Liver (tissue), 9 donors: Measurements from ENCODE around the gene TANC1. TPM values are rescaled to one million over a fixed set of nuclear protein-coding genes. Genes with fewer than 3 reads are reported as not detected.

Source experiments
- DNase-seq: peaks from one replicate; pipeline ENCODE4 v3.0.0-alpha.2; 2017; ENCODE audit warnings: low spot score
- H3K27ac ChIP-seq, 2 donors: one replicate each; pipeline ENCODE4 v1.7.0; 2013; ENCODE audit warnings: inconsistent platforms in 2 of 2, low read length in 2 of 2, control low read depth in 1 of 2, low read depth in 1 of 2, mild to moderate bottlenecking in 1 of 2
- H3K27me3 ChIP-seq, 4 donors: one replicate each; pipeline versions ENCODE4 v1.6.1 to v1.7.0; 2013; ENCODE audit warnings: low read length in 3 of 4, inconsistent platforms in 1 of 4, mild to moderate bottlenecking in 1 of 4, moderate library complexity in 1 of 4; ENCODE audit not compliant: control insufficient read depth in 4 of 4, insufficient read depth in 4 of 4
- H3K36me3 ChIP-seq, 4 donors: one replicate each; pipeline versions ENCODE4 v1.6.1 to v1.7.0; 2013; ENCODE audit warnings: low read length in 3 of 4, mild to moderate bottlenecking in 3 of 4, low read depth in 1 of 4, moderate library complexity in 1 of 4; ENCODE audit not compliant: control insufficient read depth in 4 of 4, insufficient read depth in 3 of 4
- H3K4me1 ChIP-seq, 4 donors: one replicate each; pipeline versions ENCODE4 v1.6.1 to v1.7.0; 2013; ENCODE audit warnings: low read length in 3 of 4, mild to moderate bottlenecking in 3 of 4, moderate library complexity in 1 of 4; ENCODE audit not compliant: control insufficient read depth in 4 of 4, insufficient read depth in 4 of 4
- H3K4me3 ChIP-seq, 3 donors: one replicate each; pipeline versions ENCODE4 v1.6.1 to v1.7.0; 2013; ENCODE audit warnings: low read length in 3 of 3, control low read depth in 1 of 3, low read depth in 1 of 3, mild to moderate bottlenecking in 1 of 3
- H3K9ac ChIP-seq, 2 donors: one replicate each; pipeline ENCODE4 v1.7.0; 2013; ENCODE audit warnings: low read length in 2 of 2, mild to moderate bottlenecking in 2 of 2, moderate library complexity in 2 of 2, control low read depth in 1 of 2, low read depth in 1 of 2
- H3K9me3 ChIP-seq, 4 donors: one replicate each; pipeline versions ENCODE4 v1.6.1 to v1.7.0; 2013; ENCODE audit warnings: low read length in 3 of 4; ENCODE audit not compliant: control insufficient read depth in 4 of 4
- CTCF ChIP-seq: fragments of 150-350 bp; IDR thresholded peaks from 2 replicates; pipeline ENCODE4 v1.5.1; 2017; ENCODE audit warnings: improper control_type of control experiment, low read depth, low read length; ENCODE audit not compliant: missing input control
- EGR1 ChIP-seq, 2 donors: IDR thresholded peaks; 2 replicates each; pipeline ENCODE4 v1.6.1; 2016 to 2018; ENCODE audit warnings: antibody characterized with exemption in 2 of 2, low read depth in 2 of 2
- FOXA1 ChIP-seq: IDR thresholded peaks from 2 replicates; pipeline ENCODE4 v1.6.1; 2016; ENCODE audit warnings: antibody characterized with exemption
- GABPA ChIP-seq, 2 donors: IDR thresholded peaks in 1 of 2; conservative IDR thresholded peaks in 1 of 2; 2 replicates each; pipeline ENCODE4 v1.6.1; 2016; ENCODE audit warnings: antibody characterized with exemption in 2 of 2, mild to moderate bottlenecking in 1 of 2, moderate library complexity in 1 of 2
- HNF4A ChIP-seq, 2 donors: conservative IDR thresholded peaks; 2 replicates each; pipeline ENCODE4 v1.6.1; 2016; ENCODE audit warnings: antibody characterized with exemption in 2 of 2, mild to moderate bottlenecking in 2 of 2
- HNF4G ChIP-seq: IDR thresholded peaks from 2 replicates; pipeline ENCODE4 v1.6.1; 2016; ENCODE audit warnings: antibody characterized with exemption
- JUND ChIP-seq, 2 donors: IDR thresholded peaks; 2 replicates each; pipeline ENCODE4 v1.6.1; 2016; ENCODE audit warnings: antibody characterized with exemption in 2 of 2
- NR2F2 ChIP-seq: IDR thresholded peaks from 2 replicates; pipeline ENCODE4 v1.6.1; 2016; ENCODE audit warnings: antibody characterized with exemption
- RAD21 ChIP-seq, 2 donors: IDR thresholded peaks; 2 replicates each; pipeline ENCODE4 v1.6.1; 2016; ENCODE audit warnings: antibody characterized with exemption in 2 of 2, mild to moderate bottlenecking in 2 of 2
- REST ChIP-seq: IDR thresholded peaks from 2 replicates; pipeline ENCODE4 v1.6.1; 2016; ENCODE audit warnings: antibody characterized with exemption, mild to moderate bottlenecking
- RXRA ChIP-seq, 2 donors: IDR thresholded peaks; 2 replicates each; pipeline ENCODE4 v1.6.1; 2017 to 2018; ENCODE audit warnings: antibody characterized with exemption in 2 of 2, mild to moderate bottlenecking in 1 of 2
- SP1 ChIP-seq: IDR thresholded peaks from 2 replicates; pipeline ENCODE4 v1.6.1; 2018; ENCODE audit warnings: antibody characterized with exemption, mild to moderate bottlenecking
- YY1 ChIP-seq: IDR thresholded peaks from 2 replicates; pipeline ENCODE4 v1.6.1; 2016; ENCODE audit warnings: antibody characterized with exemption, mild to moderate bottlenecking
- ZBTB33 ChIP-seq: IDR thresholded peaks from 2 replicates; pipeline ENCODE4 v1.6.1; 2016; ENCODE audit warnings: antibody characterized with exemption
- WGBS: extraction: QIAGEN DNeasy Blood & Tissue Kit; methylation state at CpG from one replicate; pipeline ENCODE4 v1.1.7; 2013; 5-methylcytosine and 5-hydroxymethylcytosine counted together
- polyA plus RNA-seq, 2 donors: library from polyadenylated mRNA; stranded (reverse) in 1 of 2; unstranded in 1 of 2; fragments of 200-250 nt in 1 of 2; fragments of >200 nt in 1 of 2; fragmentation: Nextera tagmentation in 1 of 2; extraction: Ambion mirVana in 1 of 2; gene quantifications; one replicate each; pipeline versions ENCODE4 v1.2.1 to v1.2.3, GENCODE V29; 2013 to 2015
- total RNA-seq, 2 donors: library from RNA; depleted of rRNA; stranded (reverse); fragments of >200 nt; gene quantifications; one replicate each; pipeline ENCODE4 v1.2.3, GENCODE V29; 2014
- TF ChIP-seq, protein P1 (sequence below): IDR thresholded peaks from 2 replicates; pipeline ENCODE4 v1.6.1; 2016; ENCODE audit warnings: antibody characterized with exemption
- TF ChIP-seq, protein P2 (sequence below): IDR thresholded peaks from 2 replicates; pipeline ENCODE4 v1.6.1; 2016; ENCODE audit warnings: antibody characterized with exemption
- donor health status: healthy.
- donor health status: healthy.
- donor health status: healthy.
- donor health status: healthy.
- donor health status: healthy.

TANC1 gene
- total and polyA plus RNA-seq, 4 donors: 3.7 to 17.7 (median 5.2) TPM

DNA sequence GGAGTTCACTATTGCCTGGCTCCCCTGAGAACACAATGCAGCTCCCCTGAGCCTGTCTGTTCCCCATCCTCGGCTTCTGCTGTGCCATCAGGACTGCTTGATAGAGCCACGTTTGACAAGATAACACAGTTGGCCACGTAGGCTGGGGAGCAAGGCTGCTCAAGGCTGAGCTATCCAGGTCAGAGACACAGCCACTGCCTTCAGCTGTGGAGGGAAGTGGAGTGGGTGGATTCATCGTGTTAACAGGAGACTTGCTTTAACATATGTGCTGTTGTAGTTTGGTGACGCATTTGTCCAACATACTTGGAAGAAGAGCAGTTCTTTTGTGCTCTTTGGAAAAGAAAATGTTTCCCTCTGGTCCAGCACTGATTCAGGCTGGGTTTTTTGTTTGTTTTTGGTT, 249.2 kb downstream of the TANC1 start:
- Histone ChIP-seq H3K27ac (no peak overlapping the region), H3K9ac (no peak overlapping the region), H3K9me3 (peaks cover 0 to 2% (median 0%) of the 10 kb centered on the region in 4 donors), H3K4me3 (no peak overlapping the region), H3K27me3 (no peaks in the 10 kb centered on the region), H3K36me3 (peaks cover 0 to 35% (median 3%) of the 10 kb centered on the region in 4 donors), H3K4me1 (no peaks in the 10 kb centered on the region)
- WGBS: 87% methylated on average over 5 of the region's 5 CpGs
- no peak for DNase-seq
- TF ChIP-seq HNF4G (no peak), GABPA (IDR thresholded peaks at IDR 0.05 in 1 of 2, conservative IDR thresholded peaks at IDR 0.05 in 1 of 2) (no peak), RXRA (IDR thresholded peaks at IDR 0.05) (no peak), EGR1 (IDR thresholded peaks at IDR 0.05; ENCODE audit: low read depth in 2 of 2) (no peak), REST (no peak), CTCF (no peak), ZBTB33 (no peak), YY1 (no peak), NR2F2 (no peak), RAD21 (IDR thresholded peaks at IDR 0.05) (no peak), SP1 (no peak)
- TF ChIP-seq, protein P1, sequence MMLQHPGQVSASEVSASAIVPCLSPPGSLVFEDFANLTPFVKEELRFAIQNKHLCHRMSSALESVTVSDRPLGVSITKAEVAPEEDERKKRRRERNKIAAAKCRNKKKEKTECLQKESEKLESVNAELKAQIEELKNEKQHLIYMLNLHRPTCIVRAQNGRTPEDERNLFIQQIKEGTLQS: no peak

DNA sequence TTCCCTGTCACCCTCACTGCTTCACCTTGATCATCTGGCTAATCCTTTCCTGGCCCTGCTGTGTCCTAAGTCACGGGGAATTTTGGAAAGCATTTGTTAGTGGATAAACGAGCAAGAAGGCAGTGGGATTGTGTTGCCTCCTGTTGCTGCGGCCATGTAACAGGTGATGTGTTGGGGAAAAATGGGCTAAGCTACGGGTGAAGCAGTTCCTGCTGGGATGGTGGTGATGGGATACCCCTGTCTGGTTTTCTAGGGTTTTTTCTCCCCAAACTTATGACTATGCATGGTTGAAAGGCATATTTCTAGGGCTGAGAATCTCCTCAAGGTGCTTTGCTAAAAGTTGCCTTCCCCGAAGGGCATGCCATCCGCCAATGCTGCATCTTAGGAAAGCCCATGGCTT, 249.9 kb downstream of the TANC1 start:
- Histone ChIP-seq H3K9me3 (peaks cover 0 to 2% (median 0%) of the 10 kb centered on the region in 4 donors), H3K4me1 (no peaks in the 10 kb centered on the region), H3K4me3 (no peak overlapping the region), H3K27me3 (no peaks in the 10 kb centered on the region), H3K27ac (no peak overlapping the region), H3K36me3 (peaks cover 0 to 35% (median 3%) of the 10 kb centered on the region in 4 donors), H3K9ac (no peak overlapping the region)
- no peak for DNase-seq
- 96% methylated on average over 6 of the region's 6 CpGs for WGBS
- TF ChIP-seq GABPA (IDR thresholded peaks at IDR 0.05 in 1 of 2, conservative IDR thresholded peaks at IDR 0.05 in 1 of 2) (no peak), HNF4A (conservative IDR thresholded peaks at IDR 0.05) (no peak), RXRA (IDR thresholded peaks at IDR 0.05) (no peak), EGR1 (IDR thresholded peaks at IDR 0.05; ENCODE audit: low read depth in 2 of 2) (no peak), REST (no peak), FOXA1 (no peak), ZBTB33 (no peak), SP1 (no peak), JUND (IDR thresholded peaks at IDR 0.05) (no peak)
- TF ChIP-seq, protein P1: no peak
- TF ChIP-seq, protein P2, sequence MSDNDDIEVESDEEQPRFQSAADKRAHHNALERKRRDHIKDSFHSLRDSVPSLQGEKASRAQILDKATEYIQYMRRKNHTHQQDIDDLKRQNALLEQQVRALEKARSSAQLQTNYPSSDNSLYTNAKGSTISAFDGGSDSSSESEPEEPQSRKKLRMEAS: no peak
